HL-60 (cell line): Measurements from ENCODE around the gene VWC2.

ENCODE experiments used
- CTCF ChIP-seq: IDR thresholded peaks from one replicate; pipeline ENCODE4 v1.5.1; 2011; ENCODE audit warnings: low read length, control low read depth, inconsistent platforms; ENCODE audit not compliant: insufficient read depth
- POLR2AphosphoS5 ChIP-seq: IDR thresholded peaks from 2 replicates; pipeline ENCODE4 v1.6.1; 2012; ENCODE audit warnings: low read depth
- REST ChIP-seq: IDR thresholded peaks from 2 replicates; pipeline ENCODE4 v1.6.1; 2012; ENCODE audit warnings: low read depth; ENCODE audit not compliant: insufficient replicate concordance
- SPI1 ChIP-seq: IDR thresholded peaks from 2 replicates; pipeline ENCODE4 v1.6.1; 2012; ENCODE audit warnings: low read depth, mild to moderate bottlenecking, borderline replicate concordance

- no peak for TF ChIP-seq CTCF
- TF ChIP-seq REST, result no peak
- no peak for TF ChIP-seq POLR2AphosphoS5
- no peak for TF ChIP-seq SPI1
These were observed 14.5 kb downstream of the VWC2 start for GRCh38 chr7:49787980-49788379.
